ENCODE data around the gene ZNF431.

ZNF431 gene

DNA sequence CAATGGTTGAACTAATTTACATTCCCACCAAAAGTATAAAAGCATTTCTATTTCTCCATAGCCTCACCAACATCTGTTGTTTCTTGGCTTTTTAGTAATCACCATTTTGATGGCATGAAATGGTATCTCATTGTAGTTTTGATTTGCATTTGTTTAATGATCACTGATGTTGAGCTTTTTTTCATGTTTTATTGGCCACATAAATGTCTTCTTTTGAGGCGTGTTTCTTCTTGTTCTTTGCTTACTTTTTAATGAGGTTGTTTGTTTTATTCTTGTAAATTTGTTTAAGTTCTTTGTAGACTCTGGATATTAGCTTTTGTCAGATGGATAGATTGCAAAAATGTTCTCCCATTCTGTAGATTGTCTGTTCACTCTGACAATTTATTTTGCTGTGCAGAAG, 31.7 kb upstream of the ZNF431 start:
- no peak for DNase-seq (ENCODE audit: low read depth)
- H3K4me3 ChIP-seq (ENCODE audit: low read length), result no peak overlapping the region
- TF ChIP-seq CTCF (conservative IDR thresholded peaks at IDR 0.05; ENCODE audit: low read length), result no peak

DNA sequence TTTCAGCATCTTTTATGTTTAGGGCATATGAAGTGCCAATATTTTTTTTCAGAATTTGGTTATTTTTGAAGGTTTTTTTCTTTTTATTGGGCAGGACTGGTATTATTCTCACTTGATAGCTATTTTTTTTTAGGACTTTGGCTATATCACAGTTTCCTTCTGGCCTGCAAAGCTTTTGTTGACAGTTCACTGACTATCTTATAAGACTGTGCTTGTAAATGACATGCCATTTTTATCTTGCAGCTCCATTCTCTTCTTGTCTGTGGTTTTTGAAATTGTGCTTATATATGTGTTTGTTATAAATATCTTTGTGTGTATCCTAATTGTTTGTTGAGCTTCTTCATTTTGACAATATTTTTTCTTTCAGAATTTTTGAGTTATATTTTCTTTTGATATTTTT, 26.4 kb upstream of the ZNF431 start:
- no peak for DNase-seq (ENCODE audit: low read depth)
- TF ChIP-seq CTCF (conservative IDR thresholded peaks at IDR 0.05; ENCODE audit: low read length), result no peak

GRCh38 chr19:21117041-21117907, 24.6 kb upstream of the ZNF431 start:
- DNase-seq (ENCODE audit: low read depth), result peak; percentile 34
- no peak for TF ChIP-seq CTCF (conservative IDR thresholded peaks at IDR 0.05; ENCODE audit: low read length)
- H3K4me3 ChIP-seq (ENCODE audit: low read length), result no peak overlapping the region

More for the DNA sequence above, 26.4 kb upstream of the ZNF431 start:
- H3K4me3 ChIP-seq (ENCODE audit: low read length), result no peak overlapping the region

DNA sequence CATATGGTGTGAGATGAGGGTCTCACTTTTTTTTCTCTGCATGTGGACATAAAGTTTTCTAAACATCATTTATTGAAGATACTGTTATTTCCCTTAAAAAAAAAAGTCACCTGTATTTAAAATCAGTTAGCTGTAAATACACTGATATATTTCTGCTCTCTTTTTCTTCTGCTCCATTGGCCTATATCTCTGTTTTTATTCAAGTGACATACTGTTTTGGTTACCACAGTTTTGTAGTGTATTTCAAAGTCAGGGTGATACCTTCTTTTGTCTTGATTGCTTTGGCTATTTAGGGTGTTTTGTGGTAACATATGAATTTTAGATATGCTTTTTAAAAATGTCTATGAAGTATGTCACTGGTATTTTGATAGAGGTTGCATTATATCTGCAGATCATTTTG, 15.8 kb upstream of the ZNF431 start:
- no peak for TF ChIP-seq CTCF (conservative IDR thresholded peaks at IDR 0.05; ENCODE audit: low read length)
- no peak for DNase-seq (ENCODE audit: low read depth)
- no peak overlapping the region for H3K4me3 ChIP-seq (ENCODE audit: low read length)

DNA sequence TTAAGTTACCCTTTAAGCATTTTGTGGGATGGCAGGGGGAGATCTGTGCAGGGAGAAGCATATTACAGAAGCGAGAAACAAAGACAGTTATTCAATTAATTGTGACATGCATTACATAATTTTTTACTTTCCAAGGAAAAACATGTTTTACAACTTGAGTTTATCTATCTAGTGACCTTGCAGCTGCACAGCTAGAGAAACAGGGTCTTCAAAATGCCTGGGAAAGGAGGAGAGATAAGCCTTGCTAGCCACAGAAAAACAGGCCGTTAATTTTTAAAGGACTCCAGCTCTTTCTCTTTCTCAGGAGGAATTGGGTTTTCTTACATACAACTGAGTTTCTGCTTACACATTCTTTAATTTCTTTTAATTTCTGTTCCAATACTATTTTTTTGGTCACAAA, 14.8 kb upstream of the ZNF431 start:
- TF ChIP-seq CTCF (conservative IDR thresholded peaks at IDR 0.05; ENCODE audit: low read length), result no peak
- H3K4me3 ChIP-seq (ENCODE audit: low read length), result no peak overlapping the region
- DNase-seq (ENCODE audit: low read depth), result no peak

- no peak for TF ChIP-seq CTCF (conservative IDR thresholded peaks at IDR 0.05; ENCODE audit: low read length)
- H3K4me3 ChIP-seq (ENCODE audit: low read length), result no peak overlapping the region
- no peak for DNase-seq (ENCODE audit: low read depth)
These were observed 13.9 kb upstream of the ZNF431 start for GRCh38 chr19:21127898-21128297.
